Mesenteric fat pad (tissue), 1 donor: Measurements from ENCODE around the gene TYMP. TPM values are rescaled to one million over a fixed set of nuclear protein-coding genes. Genes with fewer than 3 reads are reported as not detected.

Experiments
- DNase-seq: peaks from one replicate; pipeline ENCODE4 v3.0.0-alpha.2; 2020; ENCODE audit warnings: low spot score
- total RNA-seq: library from RNA; stranded (reverse); fragmentation: NEBNext Ultra II Directional; extraction: Animal tissue kit (Norgen Biotek cat#: 25700); gene quantifications from one replicate; pipeline ENCODE4 v1.2.1, GENCODE V29; 2021
- donor health status: DM: yes; HTN: yes; CAD: no.

TYMP gene
- total RNA-seq, 1 donor from 2014 or later = 165 TPM

DNA sequence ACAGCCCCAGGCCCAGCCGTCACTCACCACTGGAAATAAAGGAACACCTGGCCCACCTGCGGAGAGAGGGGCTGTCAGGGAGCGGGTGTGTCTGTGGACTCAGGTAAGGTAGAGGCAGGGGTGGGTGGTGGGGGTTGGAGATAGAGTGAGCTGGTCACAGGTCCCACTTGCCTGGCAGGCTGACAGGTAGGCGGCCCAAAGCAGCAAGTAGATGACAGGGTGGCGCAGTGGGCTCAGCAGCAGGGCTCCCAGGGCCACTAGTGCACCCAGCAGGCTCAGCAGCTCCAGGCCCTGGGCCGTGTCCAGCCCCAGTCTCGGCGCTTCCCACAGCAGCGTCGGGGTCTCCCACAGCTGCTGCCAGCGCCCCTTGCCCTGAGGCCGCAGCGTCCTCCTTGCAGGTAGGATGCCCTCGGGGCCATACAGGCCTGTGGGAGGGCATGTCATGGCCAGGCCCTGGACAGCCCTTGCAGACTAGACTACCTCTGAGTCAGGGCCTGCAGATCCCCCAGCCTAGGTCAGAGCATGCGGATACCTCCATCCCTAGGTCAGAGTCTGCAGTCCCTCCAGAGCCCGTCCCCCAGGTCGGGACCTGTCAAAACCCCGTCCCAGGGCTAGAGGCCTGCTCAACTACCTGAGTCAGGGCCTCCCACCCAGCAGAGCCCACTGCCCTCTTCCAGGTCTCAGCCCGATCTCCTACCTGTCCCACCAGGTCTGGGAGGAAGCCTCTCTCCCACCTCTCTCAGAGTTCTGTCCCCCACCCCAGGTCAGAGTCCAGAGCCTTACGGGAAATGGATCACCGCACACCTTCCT, 23.0 kb downstream of the TYMP start:
- DNase-seq = no peak

DNA sequence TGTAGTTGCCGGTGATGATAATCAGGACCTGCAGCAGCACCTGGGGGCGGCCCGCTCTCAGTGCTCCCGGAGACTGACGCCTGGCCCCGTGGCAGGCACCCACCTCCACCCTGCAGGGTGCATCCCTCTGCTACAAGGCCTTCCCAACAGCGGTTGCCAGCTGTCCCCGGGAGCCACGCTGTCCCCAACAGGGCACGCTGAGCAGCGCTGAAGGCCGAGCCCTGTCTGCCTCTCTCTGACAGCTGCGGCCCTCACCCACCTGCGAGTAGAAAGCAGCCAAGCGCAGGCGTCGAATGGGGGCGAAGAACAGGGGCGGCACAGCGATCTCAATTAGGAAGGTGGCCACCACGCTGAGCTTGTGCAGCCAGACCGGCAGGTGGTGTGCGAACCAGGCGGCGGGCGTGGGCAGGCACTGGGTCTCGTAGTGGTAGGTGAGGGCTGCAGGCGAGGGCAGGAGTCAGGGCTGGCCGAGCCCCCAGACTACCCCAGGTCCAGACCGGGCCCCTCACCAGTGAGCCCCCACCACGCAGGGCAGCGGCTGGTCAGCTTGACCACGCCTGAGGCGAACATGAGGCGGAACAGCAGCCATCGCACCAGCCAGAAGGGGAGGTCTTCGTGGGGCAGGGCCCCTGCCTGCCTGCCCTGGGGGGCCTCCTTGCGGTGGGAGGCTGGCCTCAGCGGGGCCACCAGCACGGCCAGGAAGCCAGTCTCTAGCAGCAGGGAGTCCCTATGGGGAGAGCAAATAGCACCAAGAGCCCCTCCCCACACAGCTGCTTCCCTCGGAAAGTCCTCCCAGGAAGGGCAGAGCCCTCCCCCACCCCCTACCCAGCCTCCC, 23.8 kb downstream of the TYMP start:
- DNase-seq = no peak

- no peak for DNase-seq
Observed at GRCh38 chr22:50505276-50505775, 24.5 kb downstream of the TYMP start.

GRCh38 chr22:50504369-50505211, 25.2 kb downstream of the TYMP start:
- no peak for DNase-seq

- no peak for DNase-seq
Observed at GRCh38 chr22:50503475-50504145, 26.2 kb downstream of the TYMP start.

DNA sequence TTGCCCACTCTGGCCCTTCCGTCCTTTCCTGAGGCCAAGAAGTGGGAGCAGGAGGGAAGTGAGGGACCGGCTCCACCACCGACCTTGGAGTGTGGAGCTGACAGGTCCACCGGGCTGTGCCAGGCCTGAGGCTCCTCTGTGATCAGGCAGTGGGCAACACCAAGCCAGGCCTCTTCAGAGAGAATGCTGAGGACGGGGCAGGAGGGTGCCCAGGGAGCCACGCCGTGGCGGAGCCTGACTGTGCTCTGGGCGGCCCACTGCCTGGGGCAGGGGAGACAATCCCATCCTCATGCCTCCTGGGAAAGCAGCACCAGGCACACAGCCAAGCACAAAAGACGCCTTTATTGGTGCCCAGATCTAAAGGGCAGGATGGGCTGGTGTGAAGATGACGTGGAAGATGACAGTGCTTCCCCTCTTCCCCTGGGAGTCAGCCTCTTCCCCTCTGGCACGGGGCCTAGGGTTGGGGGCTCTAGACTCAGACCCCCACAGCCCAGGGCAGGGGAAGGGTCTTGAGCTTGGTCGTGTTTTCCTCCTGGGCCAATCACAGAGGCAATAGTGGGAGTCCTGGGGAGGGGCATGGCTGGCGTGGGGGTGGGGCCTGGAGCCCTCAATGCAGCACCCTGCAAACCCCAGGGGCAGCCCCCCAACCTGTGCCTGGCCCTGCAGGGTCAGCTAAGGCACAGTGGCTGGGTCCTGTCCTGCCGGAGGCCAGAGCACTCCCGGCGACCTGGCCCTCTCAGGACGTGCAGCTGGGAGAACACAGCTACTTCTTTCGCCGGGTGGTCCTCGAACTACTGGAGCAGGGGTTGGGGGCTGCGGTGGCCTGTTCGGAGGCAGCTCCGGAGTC, 27.0 kb downstream of the TYMP start:
- DNase-seq = no peak

DNA sequence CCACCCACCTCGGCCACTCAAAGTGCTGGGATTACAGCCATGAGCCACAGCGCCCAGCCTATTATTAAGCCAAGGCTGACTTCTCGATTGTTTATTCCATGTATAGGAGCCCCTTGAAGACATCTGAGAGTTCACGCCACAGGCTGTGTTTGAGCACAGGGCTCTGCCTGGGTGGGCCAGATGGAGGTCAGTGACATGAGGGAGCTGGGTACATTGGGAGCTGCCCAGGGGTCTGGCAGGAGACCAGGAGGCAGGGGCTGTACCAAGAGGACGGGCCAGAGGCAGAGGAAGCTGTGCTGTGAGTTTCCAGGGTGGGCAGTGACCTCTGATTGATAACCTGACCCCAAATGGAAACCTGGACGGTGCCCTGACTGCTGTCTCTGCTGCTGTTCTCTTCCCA, 27.7 kb downstream of the TYMP start:
- no peak for DNase-seq

- no peak for DNase-seq
Observed at GRCh38 chr22:50500452-50500851, 29.4 kb downstream of the TYMP start.

DNA sequence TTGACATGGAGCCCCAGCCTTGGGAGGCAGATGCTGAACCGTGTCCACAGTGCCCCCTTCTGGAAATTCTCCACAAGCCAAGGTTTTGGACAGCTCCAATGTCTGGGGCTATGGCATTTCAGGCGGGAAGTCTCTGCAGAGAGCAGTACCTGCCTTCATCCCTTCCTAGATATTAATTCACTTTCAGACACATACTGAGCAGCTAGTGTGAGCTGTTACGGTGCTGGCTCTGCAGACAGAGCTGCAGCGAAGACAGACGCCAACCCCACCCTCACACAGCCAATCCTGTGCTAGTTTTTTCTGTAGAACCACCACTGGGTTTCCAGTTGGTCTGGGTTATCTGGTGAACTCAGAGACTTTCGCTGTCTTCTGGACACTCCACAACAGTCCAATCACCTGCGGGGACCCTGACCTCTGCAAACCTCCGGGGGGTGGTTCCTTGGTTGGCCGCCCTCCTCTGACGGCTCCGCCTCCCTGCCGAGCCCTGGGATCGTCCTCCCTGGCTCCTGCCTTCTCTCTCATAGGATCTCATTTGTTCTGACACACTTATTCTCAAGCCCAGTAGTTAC, 31.4 kb downstream of the TYMP start:
- no peak for DNase-seq

GRCh38 chr22:50497093-50497492, 32.7 kb downstream of the TYMP start:
- no peak for DNase-seq

DNA sequence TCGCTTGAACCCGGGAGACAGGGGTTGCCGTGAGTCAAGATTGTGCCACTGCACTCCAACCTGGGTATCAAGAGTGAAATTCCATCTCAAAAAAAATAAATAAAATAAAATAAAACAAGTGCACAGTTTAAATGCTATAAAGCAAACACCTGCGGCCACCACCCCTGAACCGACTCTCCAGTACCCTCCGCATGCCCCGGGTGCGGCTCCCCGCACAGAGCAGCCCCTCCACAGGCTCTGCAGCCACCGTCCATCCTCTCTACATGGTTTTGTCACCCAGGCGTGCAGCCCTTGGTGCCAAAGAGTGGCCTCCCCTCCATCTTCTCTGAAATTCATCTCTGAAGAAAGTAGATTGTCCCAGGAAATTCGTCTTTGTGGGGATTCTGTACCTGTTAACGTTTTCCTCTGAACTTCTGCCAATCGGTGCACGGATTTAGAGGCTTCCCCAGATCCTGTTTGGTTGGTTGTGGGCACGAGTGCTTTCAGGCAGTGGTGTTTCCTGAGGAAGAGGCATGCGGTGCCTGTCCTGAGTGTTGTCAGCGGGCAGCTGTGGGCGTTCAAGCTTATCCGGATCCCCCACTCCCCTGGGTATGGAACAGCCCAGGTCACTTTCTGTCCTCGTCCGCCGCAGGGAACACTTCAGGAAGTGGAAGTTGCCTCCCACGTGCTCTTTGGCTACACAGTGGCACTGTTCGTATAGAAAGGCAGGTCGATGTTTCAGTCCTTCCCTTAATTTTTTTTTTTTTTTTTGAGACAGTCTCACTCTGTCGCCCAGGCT, 39.1 kb downstream of the TYMP start:
- DNase-seq = no peak

- DNase-seq = no peak
Observed at GRCh38 chr22:50489363-50490243, 40.2 kb downstream of the TYMP start.

DNA sequence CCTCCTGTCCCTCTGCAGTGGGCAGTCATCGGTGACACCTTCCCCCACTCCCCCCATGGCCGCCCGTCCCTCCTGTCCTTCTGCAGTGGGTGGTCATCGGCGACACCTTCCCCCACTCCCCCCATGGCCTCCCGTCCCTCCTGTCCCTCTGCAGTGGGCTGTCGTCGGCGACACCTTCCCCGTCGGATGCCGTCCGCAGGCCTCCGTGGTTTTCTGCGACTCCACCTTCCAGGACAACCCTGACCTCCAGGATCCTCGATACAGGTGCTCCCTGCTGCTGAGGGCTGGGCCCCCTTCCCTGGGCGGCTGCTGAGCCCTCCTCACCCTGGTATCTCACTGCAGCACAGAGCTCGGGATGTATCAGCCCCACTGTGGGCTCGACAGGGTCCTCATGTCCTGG, 40.9 kb downstream of the TYMP start:
- DNase-seq = no peak

GRCh38 chr22:50488006-50488677, 41.7 kb downstream of the TYMP start:
- DNase-seq = no peak

DNA sequence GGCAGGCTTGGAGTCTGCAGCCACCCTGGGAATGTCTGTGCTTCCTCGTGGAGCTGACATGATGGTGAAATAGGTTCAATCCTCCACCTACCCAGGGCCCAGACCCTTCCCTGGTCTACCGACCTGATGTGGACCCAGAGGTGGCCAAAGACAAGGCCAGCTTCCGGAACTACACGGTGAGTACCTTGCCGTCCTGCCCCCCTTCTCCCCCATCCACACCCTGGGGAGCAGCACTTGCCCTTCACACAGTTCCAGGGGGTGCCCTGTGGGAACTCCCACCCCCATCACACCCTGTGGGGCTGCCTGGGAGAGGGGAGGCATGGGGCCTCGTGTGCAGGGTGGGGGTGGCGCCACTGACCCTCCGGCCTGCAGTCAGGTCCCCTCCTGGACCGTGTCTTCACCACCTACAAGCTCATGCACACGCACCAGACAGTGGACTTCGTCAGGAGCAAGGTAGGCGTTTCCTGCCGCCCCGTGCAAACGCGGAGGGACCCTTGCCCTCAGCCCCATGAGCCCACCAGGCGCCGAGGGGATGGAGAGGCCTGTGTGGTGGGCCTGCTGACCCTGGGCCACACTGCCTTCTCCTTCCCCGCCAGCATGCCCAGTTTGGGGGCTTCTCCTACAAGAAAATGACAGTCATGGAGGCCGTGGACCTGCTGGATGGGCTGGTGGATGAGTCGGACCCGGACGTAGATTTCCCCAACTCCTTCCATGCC, 42.4 kb downstream of the TYMP start:
- no peak for DNase-seq

DNA sequence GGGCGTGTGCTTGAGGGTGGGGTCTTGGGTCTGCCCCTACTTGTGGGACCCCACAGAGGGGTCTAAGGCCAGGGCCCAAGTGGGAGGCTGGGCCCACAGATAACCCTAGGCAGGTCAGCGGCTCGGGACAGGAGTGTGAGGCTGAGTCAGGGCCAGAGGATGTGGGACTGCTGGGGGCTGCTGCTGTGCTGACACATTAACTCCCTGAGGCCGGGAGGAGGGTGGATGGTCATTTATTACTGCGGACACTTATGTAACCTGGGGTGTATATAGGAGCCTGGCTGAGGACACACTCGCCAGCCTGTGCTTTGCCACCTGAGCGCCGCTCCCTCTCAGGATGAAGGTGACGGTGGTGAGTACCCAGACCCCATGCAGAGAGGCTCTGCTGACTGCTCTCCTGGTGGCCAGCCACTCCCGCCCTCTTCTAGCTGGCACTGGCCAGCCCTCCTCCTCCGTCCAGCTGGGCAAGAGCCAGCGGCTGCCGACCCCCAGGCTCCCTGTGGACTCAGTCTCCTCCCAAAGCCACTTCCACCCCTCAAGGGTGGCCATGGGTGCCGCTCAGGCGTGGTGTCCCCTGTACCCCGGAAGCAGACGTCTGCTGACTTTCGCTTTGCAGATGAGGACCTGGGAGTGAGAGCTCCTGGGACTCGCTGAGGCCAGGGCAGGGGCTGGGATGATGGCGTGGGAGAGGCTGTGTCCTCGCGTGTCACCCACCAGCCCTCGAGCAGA, 43.1 kb downstream of the TYMP start, which contains the start of gene MIOX:
Gene MIOX (plus strand): TSS at position 299 of the 729 bp plus-strand sequence. CDS start 39 bp downstream, at position 338.
- DNase-seq = no peak
